Measurements from ENCODE around the gene GMDS. TPM values are rescaled to one million over a fixed set of nuclear protein-coding genes. Genes with fewer than 3 reads are reported as not detected.

The GMDS gene
- polyA plus RNA-seq, 1 of the 3 experiments (the other 2 are of a cell fraction), result 12.3 TPM

DNA sequence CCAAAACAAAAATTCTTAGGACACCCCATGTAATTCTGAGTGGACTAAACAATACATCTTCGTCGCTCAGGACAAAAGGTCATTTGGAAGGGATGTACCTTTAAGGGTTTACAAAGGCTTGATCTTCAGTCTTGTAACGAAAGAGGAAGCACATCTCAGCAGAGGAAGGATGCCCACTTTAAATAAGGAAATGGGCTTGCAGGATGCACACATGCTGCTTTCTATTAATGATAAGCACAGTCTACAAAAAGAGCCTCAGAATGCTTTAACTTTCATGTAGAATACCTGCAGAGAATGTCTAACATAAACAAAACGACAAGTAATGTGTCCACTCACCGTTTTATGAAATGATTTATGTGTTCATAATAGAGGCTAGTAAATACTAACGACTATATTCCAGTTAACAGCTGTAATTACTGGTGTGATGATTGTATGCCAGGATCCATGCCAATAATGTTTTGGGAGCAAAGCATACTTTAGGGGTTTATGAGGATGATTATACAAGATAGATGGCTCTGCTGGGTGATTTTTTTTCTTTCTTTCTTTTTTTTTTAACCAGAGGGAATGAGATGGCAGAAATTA is 216.9 kb downstream of the GMDS start:
- 60% methylated on average over 6 of the region's 6 CpGs for WGBS (ENCODE audit: low lambda C conversion rate)
- Histone ChIP-seq H3K4me1 (ENCODE audit: control insufficient read depth in 1 of 2, insufficient read depth in 2 of 2, low read depth in 1 of 2, low read length in 1 of 2) (peaks cover 10 to 11% of the 10 kb centered on the region in 2 experiments; a peak in 3 of 4 replicates), H3K9me3 (no peaks in the 10 kb centered on the region), H3K9me2 (no peaks in the 10 kb centered on the region), H3K27ac (ENCODE audit: low read depth in 2 of 2, low read length in 1 of 2) (peak overlapping the region in 1 of 2 experiments; percentile 62; a peak in 1 of 4 replicates), H3F3A (replicated peaks; ENCODE audit: insufficient read depth) (no peaks in the 10 kb centered on the region), H4K20me1 (ENCODE audit: insufficient read depth) (no peaks in the 10 kb centered on the region), H3K9ac (no peak overlapping the region), H3K4me2 (no peak overlapping the region), H3K79me2 (ENCODE audit: insufficient read depth) (no peaks in the 10 kb centered on the region), H3K4me3 (ENCODE audit: low read depth in 2 of 2, low read length in 1 of 2) (no peak overlapping the region), H3K36me3 (replicated peaks in 1 of 2; ENCODE audit: control insufficient read depth in 1 of 2, insufficient read depth in 2 of 2, low read length in 1 of 2) (no peaks in the 10 kb centered on the region), H2AFZ (ENCODE audit: low read depth) (no peak overlapping the region), H3K27me3 (ENCODE audit: insufficient read depth) (no peaks in the 10 kb centered on the region)
- no peak for TF ChIP-seq JUND (IDR thresholded peaks at IDR 0.05)
- TF ChIP-seq, protein P1, sequence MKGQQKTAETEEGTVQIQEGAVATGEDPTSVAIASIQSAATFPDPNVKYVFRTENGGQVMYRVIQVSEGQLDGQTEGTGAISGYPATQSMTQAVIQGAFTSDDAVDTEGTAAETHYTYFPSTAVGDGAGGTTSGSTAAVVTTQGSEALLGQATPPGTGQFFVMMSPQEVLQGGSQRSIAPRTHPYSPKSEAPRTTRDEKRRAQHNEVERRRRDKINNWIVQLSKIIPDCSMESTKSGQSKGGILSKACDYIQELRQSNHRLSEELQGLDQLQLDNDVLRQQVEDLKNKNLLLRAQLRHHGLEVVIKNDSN (IDR thresholded peaks at IDR 0.05; ENCODE audit: borderline replicate concordance, low read depth), result no peak
- TF ChIP-seq, protein P2, sequence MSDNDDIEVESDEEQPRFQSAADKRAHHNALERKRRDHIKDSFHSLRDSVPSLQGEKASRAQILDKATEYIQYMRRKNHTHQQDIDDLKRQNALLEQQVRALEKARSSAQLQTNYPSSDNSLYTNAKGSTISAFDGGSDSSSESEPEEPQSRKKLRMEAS (IDR thresholded peaks at IDR 0.05; ENCODE audit: low read depth), result no peak
- TF ChIP-seq SMC3 (IDR thresholded peaks at IDR 0.05; ENCODE audit: low read depth, low read length), result no peak
- TF ChIP-seq RAD21 (IDR thresholded peaks at IDR 0.05; ENCODE audit: low read length), result no peak
- ChIA-PET POLR2A (no interaction called here), CTCF (interaction anchor here (1.0 to 1.3 kb wide), 2 partner anchors 19 to 25 kb away, joined by 3 read pairs; no protein-coding TSS in a partner anchor)
- no peak for DNase-seq

DNA sequence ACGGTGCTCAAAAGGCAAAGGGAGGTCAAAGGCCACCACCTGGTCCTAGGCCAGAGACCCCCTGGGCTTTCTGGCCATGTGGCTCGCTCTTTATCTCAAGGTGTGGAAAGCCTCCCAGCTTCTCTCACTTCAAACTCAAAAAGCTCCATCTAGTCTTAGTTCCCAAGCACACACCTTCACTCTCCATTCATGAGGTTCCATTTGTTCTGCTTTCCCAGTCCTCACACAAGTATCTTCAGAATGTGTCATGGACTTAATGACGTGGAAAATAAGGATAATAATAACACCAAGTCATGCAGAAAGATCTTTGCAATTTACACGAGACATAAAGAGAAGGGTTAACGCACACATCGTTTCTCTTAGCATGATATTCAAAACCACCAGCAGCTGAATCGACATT is 219.3 kb downstream of the GMDS start:
- Histone ChIP-seq H3K36me3 (replicated peaks in 1 of 2; ENCODE audit: control insufficient read depth in 1 of 2, insufficient read depth in 2 of 2, low read length in 1 of 2) (no peaks in the 10 kb centered on the region), H3K4me2 (no peak overlapping the region), H3K27ac (ENCODE audit: low read depth in 2 of 2, low read length in 1 of 2) (no peak overlapping the region), H3K9ac (no peak overlapping the region), H3K9me2 (no peaks in the 10 kb centered on the region), H3K79me2 (ENCODE audit: insufficient read depth) (no peaks in the 10 kb centered on the region), H3F3A (replicated peaks; ENCODE audit: insufficient read depth) (no peaks in the 10 kb centered on the region), H3K4me3 (ENCODE audit: low read depth in 2 of 2, low read length in 1 of 2) (no peak overlapping the region), H4K20me1 (ENCODE audit: insufficient read depth) (no peaks in the 10 kb centered on the region), H3K9me3 (no peaks in the 10 kb centered on the region), H3K4me1 (ENCODE audit: control insufficient read depth in 1 of 2, insufficient read depth in 2 of 2, low read depth in 1 of 2, low read length in 1 of 2) (peaks cover 16 to 21% of the 10 kb centered on the region in 2 experiments; a peak in 3 of 4 replicates), H3K27me3 (ENCODE audit: insufficient read depth) (no peaks in the 10 kb centered on the region), H2AFZ (ENCODE audit: low read depth) (no peak overlapping the region)
- DNase-seq, result no peak
- ChIA-PET CTCF (interaction anchor here (1.7 kb wide), 1 partner anchor 12 kb away, joined by 5 read pairs; no protein-coding TSS in a partner anchor), POLR2A (no interaction called here)
- TF ChIP-seq NFIC (IDR thresholded peaks at IDR 0.05; ENCODE audit: borderline replicate concordance) (no peak), RFX5 (IDR thresholded peaks at IDR 0.05; ENCODE audit: low read length) (no peak), FOXJ3 (CRISPR knock-in tag; IDR thresholded peaks at IDR 0.05) (no peak), CHD2 (IDR thresholded peaks at IDR 0.05; ENCODE audit: low read length, partially characterized antibody) (no peak), EP300 (IDR thresholded peaks at IDR 0.05; ENCODE audit: borderline replicate concordance in 1 of 2, low read depth in 1 of 2, low read length in 1 of 2) (no peak), ELF1 (IDR thresholded peaks at IDR 0.05) (no peak), FOSL2 (IDR thresholded peaks at IDR 0.05; ENCODE audit: borderline replicate concordance, low read depth) (no peak), SMC3 (IDR thresholded peaks at IDR 0.05; ENCODE audit: low read depth, low read length) (no peak), GATA2 (CRISPR knock-in tag; IDR thresholded peaks at IDR 0.05) (no peak), POLR2AphosphoS5 (IDR thresholded peaks at IDR 0.05; ENCODE audit: low read depth, low read length) (no peak), TCF12 (IDR thresholded peaks at IDR 0.05) (no peak), JUND (IDR thresholded peaks at IDR 0.05) (no peak), RAD21 (IDR thresholded peaks at IDR 0.05; ENCODE audit: low read length) (no peak), MXI1 (IDR thresholded peaks at IDR 0.05; ENCODE audit: low read depth, low read length) (no peak), RCOR1 (IDR thresholded peaks at IDR 0.05; ENCODE audit: low read length) (no peak), GABPA (IDR thresholded peaks at IDR 0.05; ENCODE audit: low read depth) (no peak), TEAD4 (IDR thresholded peaks at IDR 0.05; ENCODE audit: borderline replicate concordance, insufficient read depth) (no peak)
- TF ChIP-seq, protein P3, sequence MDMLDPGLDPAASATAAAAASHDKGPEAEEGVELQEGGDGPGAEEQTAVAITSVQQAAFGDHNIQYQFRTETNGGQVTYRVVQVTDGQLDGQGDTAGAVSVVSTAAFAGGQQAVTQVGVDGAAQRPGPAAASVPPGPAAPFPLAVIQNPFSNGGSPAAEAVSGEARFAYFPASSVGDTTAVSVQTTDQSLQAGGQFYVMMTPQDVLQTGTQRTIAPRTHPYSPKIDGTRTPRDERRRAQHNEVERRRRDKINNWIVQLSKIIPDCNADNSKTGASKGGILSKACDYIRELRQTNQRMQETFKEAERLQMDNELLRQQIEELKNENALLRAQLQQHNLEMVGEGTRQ (IDR thresholded peaks at IDR 0.05; ENCODE audit: borderline replicate concordance, low read depth, low read length), result no peak
- TF ChIP-seq, protein P4, sequence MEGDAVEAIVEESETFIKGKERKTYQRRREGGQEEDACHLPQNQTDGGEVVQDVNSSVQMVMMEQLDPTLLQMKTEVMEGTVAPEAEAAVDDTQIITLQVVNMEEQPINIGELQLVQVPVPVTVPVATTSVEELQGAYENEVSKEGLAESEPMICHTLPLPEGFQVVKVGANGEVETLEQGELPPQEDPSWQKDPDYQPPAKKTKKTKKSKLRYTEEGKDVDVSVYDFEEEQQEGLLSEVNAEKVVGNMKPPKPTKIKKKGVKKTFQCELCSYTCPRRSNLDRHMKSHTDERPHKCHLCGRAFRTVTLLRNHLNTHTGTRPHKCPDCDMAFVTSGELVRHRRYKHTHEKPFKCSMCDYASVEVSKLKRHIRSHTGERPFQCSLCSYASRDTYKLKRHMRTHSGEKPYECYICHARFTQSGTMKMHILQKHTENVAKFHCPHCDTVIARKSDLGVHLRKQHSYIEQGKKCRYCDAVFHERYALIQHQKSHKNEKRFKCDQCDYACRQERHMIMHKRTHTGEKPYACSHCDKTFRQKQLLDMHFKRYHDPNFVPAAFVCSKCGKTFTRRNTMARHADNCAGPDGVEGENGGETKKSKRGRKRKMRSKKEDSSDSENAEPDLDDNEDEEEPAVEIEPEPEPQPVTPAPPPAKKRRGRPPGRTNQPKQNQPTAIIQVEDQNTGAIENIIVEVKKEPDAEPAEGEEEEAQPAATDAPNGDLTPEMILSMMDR (IDR thresholded peaks at IDR 0.05), result no peak
- TF ChIP-seq, protein P5, sequence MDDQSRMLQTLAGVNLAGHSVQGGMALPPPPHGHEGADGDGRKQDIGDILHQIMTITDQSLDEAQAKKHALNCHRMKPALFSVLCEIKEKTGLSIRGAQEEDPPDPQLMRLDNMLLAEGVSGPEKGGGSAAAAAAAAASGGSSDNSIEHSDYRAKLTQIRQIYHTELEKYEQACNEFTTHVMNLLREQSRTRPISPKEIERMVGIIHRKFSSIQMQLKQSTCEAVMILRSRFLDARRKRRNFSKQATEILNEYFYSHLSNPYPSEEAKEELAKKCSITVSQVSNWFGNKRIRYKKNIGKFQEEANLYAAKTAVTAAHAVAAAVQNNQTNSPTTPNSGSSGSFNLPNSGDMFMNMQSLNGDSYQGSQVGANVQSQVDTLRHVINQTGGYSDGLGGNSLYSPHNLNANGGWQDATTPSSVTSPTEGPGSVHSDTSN (IDR thresholded peaks at IDR 0.05), result no peak
- 90% methylated on average over 7 of the region's 7 CpGs for WGBS (ENCODE audit: low lambda C conversion rate)

Measured in SK-N-SH (cell line).